HUES64 (cell line): Measurements from ENCODE around the gene CCL3.
"Not testable (repeated sequence)": the region's sequence is repeated elsewhere in the genome, so short reads cannot be mapped to it uniquely, and the experiment has no call there.

Source experiments
- H3K27ac ChIP-seq: 2 replicates; pipeline ENCODE4 v1.7.0; 2013; ENCODE audit warnings: low read depth, low read length, inconsistent platforms
- H3K27me3 ChIP-seq: 2 replicates; pipeline ENCODE4 v1.6.1; 2013; ENCODE audit warnings: mild to moderate bottlenecking, low read length; ENCODE audit not compliant: insufficient read depth
- H3K36me3 ChIP-seq: 2 replicates; pipeline ENCODE4 v1.6.1; 2013; ENCODE audit warnings: mild to moderate bottlenecking, low read length; ENCODE audit not compliant: insufficient read depth
- H3K4me1 ChIP-seq: 2 replicates; pipeline ENCODE4 v1.6.1; 2013; ENCODE audit warnings: mild to moderate bottlenecking, low read length, moderate library complexity; ENCODE audit not compliant: insufficient read depth
- H3K4me3 ChIP-seq: 2 replicates; pipeline ENCODE4 v1.5.1; 2013; ENCODE audit warnings: mild to moderate bottlenecking, low read length, moderate library complexity
- H3K9ac ChIP-seq: 2 replicates; pipeline ENCODE4 v1.6.1; 2013; ENCODE audit warnings: mild to moderate bottlenecking, low read depth, low read length
- H3K9me3 ChIP-seq: 2 replicates; pipeline ENCODE4 v1.6.1; 2013; ENCODE audit warnings: low read depth, low read length; ENCODE audit not compliant: insufficient read depth
- WGBS: fragments of 150-250, 120-280 bp; methylation state at CpG from one replicate; pipeline ENCODE4 v1.1.7; 2013; ENCODE audit warnings: missing lambda C conversion rate; 5-methylcytosine and 5-hydroxymethylcytosine counted together

CCL3 gene

DNA sequence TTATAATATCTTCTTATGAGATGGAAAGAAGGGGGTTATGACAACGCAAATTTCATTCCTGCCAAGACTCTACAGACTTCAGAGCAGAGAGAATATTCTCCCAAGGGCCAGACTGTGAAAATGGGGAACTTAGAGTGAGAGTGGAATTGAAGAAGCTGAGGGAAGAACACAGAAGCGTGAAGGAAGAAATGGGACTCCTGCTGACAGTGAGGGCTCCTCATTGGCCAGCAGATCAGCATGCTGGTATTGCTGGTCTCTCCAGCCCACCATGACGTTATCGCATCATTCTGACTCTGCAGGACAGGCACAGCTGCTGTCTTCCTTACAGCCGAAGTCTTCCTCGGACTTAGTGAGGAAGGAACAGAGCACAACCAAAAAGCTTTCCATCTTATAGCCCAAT lies 38.0 kb upstream of the CCL3 start:
- Histone ChIP-seq H3K36me3 (no peaks in the 10 kb centered on the region), H3K9ac (no peak overlapping the region), H3K27me3 (no peaks in the 10 kb centered on the region), H3K9me3 (peaks cover 22% of the 10 kb centered on the region), H3K27ac (no peak overlapping the region), H3K4me3 (no peak overlapping the region), H3K4me1 (peaks cover 13% of the 10 kb centered on the region)
- 88% methylated on average over 5 of the region's 6 CpGs for WGBS

DNA sequence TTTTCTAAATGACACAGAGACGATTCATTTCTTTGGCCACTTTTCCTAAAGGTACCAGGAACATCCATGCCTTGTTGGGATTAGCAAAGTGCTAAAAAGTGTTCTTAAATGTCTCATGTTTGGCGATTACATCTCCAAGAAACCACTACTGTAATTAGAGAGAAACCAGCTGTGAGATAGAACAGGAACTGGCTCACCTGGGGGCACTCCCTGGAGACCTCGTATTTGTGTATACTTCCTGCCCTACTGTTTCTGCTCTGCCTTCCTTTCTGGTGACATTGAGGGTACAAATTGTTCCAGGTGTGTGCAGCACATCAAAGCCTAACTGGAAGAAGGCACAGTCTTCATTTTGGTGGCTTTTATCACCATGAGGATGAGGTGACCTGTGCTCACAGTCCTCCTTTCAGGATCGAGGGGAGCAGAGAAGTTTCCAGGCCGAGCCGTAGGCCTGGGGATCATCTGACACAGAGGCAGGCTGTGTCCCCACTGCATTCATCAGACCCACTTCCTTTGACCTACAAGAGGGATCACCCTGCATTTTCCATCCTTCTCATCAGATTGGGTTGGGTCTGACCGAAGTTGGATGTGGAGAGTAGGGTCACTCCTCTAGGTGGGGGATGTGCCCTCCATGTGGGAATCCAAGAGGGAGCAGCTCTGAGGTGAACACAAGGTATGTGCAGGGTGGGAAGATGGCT lies 37.4 kb upstream of the CCL3 start:
- H3K27ac ChIP-seq, result no peak overlapping the region
- H3K27me3 ChIP-seq, result no peaks in the 10 kb centered on the region
- no peak overlapping the region for H3K4me3 ChIP-seq
- peaks cover 14% of the 10 kb centered on the region for H3K4me1 ChIP-seq
- 95% methylated on average over 7 of the region's 7 CpGs for WGBS
- H3K9ac ChIP-seq, result no peak overlapping the region
- H3K9me3 ChIP-seq, result peaks cover 22% of the 10 kb centered on the region
- H3K36me3 ChIP-seq, result no peaks in the 10 kb centered on the region

DNA sequence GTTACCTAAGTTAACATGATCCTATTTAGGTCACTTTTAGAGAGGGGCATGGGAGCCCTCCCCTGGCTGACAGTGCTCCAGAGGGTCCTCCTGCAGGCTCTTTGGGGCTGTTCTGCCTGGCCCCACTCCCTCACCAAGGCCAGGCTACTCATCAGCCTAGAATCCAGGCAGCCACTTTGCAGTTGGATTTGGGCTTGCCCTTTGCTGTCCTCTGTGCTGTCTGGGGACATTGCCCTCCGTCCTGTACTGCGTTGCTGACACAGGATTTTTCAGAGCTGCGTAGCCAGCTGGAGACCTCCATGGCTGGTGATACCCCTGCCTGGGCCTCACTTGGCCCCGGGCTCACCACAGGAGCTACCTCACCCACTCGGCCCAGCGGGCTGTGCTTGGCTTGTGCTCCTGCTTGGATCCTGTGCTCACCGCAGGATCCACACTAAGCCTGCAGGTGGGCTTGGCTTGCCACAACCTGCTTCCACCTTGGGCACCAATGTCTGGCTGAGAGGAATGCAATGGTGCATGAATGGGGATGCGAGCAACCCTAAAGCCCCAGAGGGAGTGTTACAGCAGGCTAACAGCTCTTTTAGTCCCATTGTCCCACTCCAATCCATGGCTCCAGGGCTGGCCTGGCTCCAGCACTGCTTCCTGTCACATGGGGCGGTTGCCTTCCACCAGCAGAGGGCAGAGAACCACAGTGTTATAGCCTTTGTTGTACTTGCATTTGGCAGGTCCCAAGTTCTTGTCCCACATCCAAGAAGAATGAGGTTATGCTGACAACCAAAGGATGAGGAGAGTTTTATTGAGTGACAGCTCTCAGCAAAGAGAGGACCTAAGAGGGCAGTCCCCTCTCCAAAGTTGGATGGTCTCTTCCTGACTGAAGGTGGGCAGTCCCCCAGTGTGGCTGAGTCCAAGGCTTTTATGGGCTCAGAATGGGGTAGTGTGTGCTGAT lies 35.2 kb upstream of the CCL3 start:
- H3K27ac ChIP-seq, result no peak overlapping the region
- H3K27me3 ChIP-seq, result no peaks in the 10 kb centered on the region
- peaks cover 22% of the 10 kb centered on the region for H3K9me3 ChIP-seq
- peaks cover 14% of the 10 kb centered on the region for H3K4me1 ChIP-seq
- no peak overlapping the region for H3K4me3 ChIP-seq
- no peak overlapping the region for H3K9ac ChIP-seq
- 94% methylated on average over 9 of the region's 9 CpGs for WGBS
- no peaks in the 10 kb centered on the region for H3K36me3 ChIP-seq

DNA sequence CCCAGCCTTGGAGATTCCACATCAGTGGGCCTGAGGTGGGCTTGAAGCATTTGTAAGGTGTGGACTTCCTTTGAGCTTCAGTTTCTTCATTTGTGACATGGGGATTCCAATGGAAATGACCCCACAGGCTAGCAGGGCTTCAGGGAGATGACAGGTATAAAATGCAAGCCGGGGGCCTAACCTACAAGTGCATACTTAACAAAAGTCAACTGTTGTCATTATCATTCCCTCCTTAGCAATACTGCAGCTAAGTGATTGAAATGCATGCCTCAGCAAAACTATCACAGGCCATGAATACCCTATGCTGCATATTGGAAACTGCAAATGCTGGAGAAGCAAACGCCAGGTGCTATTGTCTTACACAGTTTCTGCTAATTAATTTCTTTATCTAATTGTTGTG lies 33.5 kb upstream of the CCL3 start:
- Histone ChIP-seq H3K27me3 (no peaks in the 10 kb centered on the region), H3K9ac (no peak overlapping the region), H3K36me3 (no peaks in the 10 kb centered on the region), H3K4me1 (peaks cover 14% of the 10 kb centered on the region), H3K9me3 (peaks cover 22% of the 10 kb centered on the region), H3K27ac (no peak overlapping the region), H3K4me3 (no peak overlapping the region)
- WGBS, result 68% methylated on average over 2 of the region's 2 CpGs

DNA sequence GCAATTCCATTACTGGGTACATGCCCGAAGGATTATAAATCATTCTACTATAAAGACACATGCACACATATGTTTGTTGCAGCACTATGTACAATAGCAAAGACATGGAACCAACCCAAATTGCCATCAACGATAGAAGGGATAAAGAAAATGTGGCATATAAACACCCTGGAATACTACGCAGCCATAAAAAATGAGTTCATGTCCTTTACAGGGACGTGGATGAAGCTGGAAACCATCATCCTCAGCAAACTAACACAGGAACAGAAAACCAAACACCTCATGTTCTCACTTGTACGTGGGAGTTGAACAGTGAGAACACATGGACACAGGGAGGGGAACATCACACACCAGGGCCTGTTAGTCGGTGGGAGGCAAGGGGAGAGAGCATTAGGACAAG lies 31.2 kb upstream of the CCL3 start:
- H3K27ac ChIP-seq, H3K36me3 ChIP-seq, H3K27me3 ChIP-seq, H3K4me3 ChIP-seq, H3K9ac ChIP-seq: not testable (repeated sequence)
- Histone ChIP-seq H3K9me3 (peaks cover 16% of the 10 kb centered on the region), H3K4me1 (peaks cover 14% of the 10 kb centered on the region)
- WGBS, result 96% methylated on average over 6 of the region's 6 CpGs

DNA sequence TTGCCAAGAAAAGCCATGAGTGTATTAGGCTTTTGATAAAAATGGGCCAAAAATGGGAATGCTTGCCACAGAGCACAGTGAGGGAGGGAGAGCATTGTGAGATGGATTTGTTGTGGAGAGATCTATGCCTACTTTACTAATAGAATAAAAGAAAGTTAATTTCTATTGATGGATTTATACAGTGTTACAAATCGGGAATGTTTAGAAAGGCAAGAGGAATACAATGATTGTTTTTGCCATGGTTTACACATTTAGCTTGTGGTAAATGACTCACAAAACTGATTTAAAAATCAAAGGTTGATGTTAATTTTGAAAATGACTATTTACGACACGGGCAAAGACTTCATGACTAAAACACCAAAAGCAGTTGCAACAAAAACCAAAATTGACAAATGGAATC lies 30.3 kb upstream of the CCL3 start:
- no peak overlapping the region for H3K4me3 ChIP-seq
- no peaks in the 10 kb centered on the region for H3K27me3 ChIP-seq
- H3K27ac ChIP-seq, result no peak overlapping the region
- no peaks in the 10 kb centered on the region for H3K36me3 ChIP-seq
- peaks cover 8% of the 10 kb centered on the region for H3K9me3 ChIP-seq
- H3K4me1 ChIP-seq, result peaks cover 14% of the 10 kb centered on the region
- no peak overlapping the region for H3K9ac ChIP-seq
- 98% methylated on average over 3 of the region's 3 CpGs for WGBS

DNA sequence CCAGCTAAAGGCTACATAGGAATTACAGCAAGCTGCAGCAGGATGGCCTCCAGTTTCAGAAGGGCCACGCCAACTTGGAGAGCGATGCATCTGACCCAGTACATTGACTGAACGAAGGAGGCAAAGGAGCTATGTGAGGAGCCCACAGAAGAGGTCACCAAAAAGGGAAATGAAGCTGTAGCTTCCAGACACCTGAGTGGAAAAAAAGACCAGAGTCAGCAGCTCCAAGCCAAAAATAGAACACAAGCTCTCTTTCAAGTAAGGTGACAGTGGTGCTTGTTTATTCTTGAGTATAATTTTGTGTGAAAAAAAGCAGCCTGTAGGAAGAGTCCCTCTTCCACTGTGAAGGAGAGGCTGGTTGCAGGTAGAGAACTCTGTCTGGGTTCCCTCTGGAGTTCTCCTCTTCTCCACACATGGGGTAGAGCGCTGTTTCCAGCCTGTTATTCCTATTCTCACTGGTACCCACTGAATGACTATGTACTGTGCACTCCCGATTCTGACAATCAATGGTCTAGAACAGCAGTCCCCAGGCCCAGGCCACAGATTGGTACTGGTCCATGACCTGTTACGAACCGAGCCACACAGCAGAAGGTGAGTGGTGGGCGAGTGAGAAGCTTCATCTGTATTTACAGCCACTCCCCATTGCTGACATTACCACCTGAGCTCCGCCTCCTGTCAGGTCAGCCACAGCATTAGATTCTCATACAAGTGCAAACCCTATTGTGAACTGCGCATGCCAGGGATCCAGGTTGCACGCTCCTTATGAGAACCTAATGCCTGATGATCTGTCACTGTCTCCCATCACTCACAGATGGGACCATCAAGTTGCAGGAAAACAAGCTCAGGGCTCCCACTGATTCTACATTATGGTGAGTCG lies 28.8 kb upstream of the CCL3 start:
- H3K9me3 ChIP-seq, result no peaks in the 10 kb centered on the region
- H3K4me3 ChIP-seq, result no peak overlapping the region
- no peak overlapping the region for H3K27ac ChIP-seq
- no peaks in the 10 kb centered on the region for H3K36me3 ChIP-seq
- 93% methylated on average over 11 of the region's 12 CpGs for WGBS
- H3K27me3 ChIP-seq, result no peaks in the 10 kb centered on the region
- no peak overlapping the region for H3K9ac ChIP-seq
- peaks cover 9% of the 10 kb centered on the region for H3K4me1 ChIP-seq

DNA sequence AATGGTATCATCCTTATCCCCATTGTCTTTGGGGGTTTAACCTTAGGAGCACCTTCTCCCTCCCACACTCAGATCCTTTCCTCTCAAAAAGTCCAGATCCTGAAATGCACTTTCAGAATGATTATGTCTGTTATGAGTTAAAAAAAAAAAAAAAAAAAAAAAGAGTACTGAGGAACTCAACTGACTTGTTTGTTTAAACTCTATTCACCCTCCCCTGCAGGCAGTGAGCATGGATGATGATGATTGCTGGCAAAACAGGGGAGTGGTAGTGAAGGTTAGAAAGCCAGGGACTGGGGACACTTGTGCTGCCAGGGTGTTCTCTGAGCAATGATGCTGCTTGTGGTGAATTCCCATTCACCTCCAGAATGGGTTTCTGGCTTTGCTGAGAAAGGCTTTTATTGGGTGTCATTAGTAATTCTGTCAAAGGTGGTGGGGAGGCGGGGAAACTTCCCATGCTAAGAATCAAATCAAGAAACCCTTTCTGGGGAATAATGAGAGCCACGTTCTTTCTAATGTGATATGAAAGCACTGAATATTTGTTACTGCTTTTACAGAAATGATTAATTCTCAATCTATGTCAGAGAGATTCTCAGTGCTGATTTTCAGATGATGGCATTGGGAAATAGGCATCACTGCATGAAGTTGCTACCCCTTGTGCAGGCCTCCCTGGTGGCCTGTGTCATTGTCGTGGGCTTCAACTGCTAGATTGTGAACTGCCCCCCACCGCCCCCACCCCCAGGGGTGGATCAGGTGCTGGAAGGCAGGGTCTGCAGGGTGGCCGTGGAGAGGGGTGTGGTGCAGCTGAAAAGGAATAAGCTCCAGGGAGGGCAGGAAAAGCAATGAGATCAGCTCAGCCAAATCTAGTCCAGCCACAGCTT lies 27.8 kb upstream of the CCL3 start:
- Histone ChIP-seq H3K27ac (no peak overlapping the region), H3K36me3 (no peaks in the 10 kb centered on the region), H3K4me1 (no peaks in the 10 kb centered on the region), H3K27me3 (no peaks in the 10 kb centered on the region), H3K4me3 (no peak overlapping the region), H3K9me3 (no peaks in the 10 kb centered on the region), H3K9ac (no peak overlapping the region)
- 76% methylated on average over 3 of the region's 5 CpGs for WGBS

DNA sequence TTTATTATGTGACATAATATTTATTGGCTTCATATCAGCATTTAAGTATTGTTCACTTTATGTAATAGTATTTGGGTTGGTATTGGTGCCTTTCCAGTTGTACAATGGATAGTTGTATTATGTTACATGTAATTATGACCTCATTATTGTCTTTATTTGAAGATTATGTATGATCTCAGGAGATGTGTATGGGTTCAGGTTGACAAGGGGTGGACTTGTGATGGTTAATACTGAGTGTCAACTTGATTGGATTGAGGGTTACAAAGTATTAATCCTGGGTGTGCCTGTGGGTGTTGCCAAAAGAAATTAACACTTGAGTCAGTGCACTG lies 25.7 kb upstream of the CCL3 start:
- not testable (repeated sequence) for H3K9me3 ChIP-seq, H3K27ac ChIP-seq, H3K9ac ChIP-seq, H3K36me3 ChIP-seq, H3K4me1 ChIP-seq, H3K27me3 ChIP-seq, H3K4me3 ChIP-seq

DNA sequence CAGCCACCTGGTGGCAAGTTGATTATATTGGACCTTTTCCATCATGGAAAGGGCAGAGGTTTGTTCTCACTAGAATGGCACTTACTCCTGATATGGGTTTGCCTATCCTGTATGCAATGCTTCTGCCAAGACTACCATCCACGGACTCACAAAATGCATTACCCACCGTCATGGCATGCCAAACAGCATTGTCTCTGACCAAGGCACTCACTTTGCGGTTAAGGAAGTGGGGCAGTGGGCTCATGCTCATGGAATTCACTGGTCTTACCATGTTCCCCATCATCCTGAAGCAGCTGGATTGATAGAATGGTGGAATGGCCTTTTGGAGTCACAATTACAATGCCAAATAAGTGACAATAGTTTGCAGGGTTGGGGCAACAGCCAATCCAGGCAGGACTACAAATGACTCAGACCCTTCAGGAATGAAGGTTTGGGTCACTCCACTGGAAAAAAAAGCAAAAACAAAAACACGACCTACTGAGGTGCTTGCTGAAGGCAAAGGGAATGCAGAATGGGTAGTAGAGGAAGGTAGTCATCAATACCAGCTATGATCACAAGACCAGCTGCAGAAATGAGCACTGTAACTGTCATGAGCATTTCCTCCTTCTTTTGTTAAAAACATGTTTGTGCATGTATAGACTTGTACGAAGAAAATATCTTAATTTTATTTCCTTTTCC lies 25.2 kb upstream of the CCL3 start:
- not testable (repeated sequence) for H3K27ac ChIP-seq, H3K9me3 ChIP-seq, H3K27me3 ChIP-seq, H3K4me1 ChIP-seq, H3K9ac ChIP-seq, H3K4me3 ChIP-seq, H3K36me3 ChIP-seq
- WGBS, result 91% methylated on average over 4 of the region's 5 CpGs
